ENCODE measurements around the gene SCCPDH.
"Not testable (repeated sequence)": the region's sequence is repeated elsewhere in the genome, so short reads cannot be mapped to it uniquely, and the experiment has no call there.

Gene SCCPDH

GRCh38 chr1:246726255-246726679, 2.1 kb downstream of the SCCPDH start:
- TF ChIP-seq CTCF (IDR thresholded peaks at IDR 0.05; ENCODE audit: low read depth, low read length, missing control alignments), result no peak
- no peak for DNase-seq (ENCODE audit: low read depth)
- H3K4me3 ChIP-seq (ENCODE audit: low read depth, low read length), result no peak overlapping the region

- H3K4me3 ChIP-seq (ENCODE audit: low read depth, low read length), result no peak overlapping the region
- TF ChIP-seq CTCF (IDR thresholded peaks at IDR 0.05; ENCODE audit: low read depth, low read length, missing control alignments), result no peak
- no peak for DNase-seq (ENCODE audit: low read depth)
Observed at GRCh38 chr1:246726881-246727280, 2.7 kb downstream of the SCCPDH start.

GRCh38 chr1:246727594-246727993, 3.4 kb downstream of the SCCPDH start:
- no peak overlapping the region for H3K4me3 ChIP-seq (ENCODE audit: low read depth, low read length)
- TF ChIP-seq CTCF (IDR thresholded peaks at IDR 0.05; ENCODE audit: low read depth, low read length, missing control alignments), result no peak
- no peak for DNase-seq (ENCODE audit: low read depth)

- H3K4me3 ChIP-seq (ENCODE audit: low read depth, low read length), result no peak overlapping the region
- no peak for TF ChIP-seq CTCF (IDR thresholded peaks at IDR 0.05; ENCODE audit: low read depth, low read length, missing control alignments)
- no peak for DNase-seq (ENCODE audit: low read depth)
Observed at GRCh38 chr1:246728311-246728710, 4.1 kb downstream of the SCCPDH start.

GRCh38 chr1:246729040-246729439, 4.8 kb downstream of the SCCPDH start:
- DNase-seq (ENCODE audit: low read depth), result not testable (repeated sequence)

GRCh38 chr1:246730839-246731238, 6.6 kb downstream of the SCCPDH start:
- DNase-seq (ENCODE audit: low read depth), result no peak
- no peak overlapping the region for H3K4me3 ChIP-seq (ENCODE audit: low read depth, low read length)
- TF ChIP-seq CTCF (IDR thresholded peaks at IDR 0.05; ENCODE audit: low read depth, low read length, missing control alignments), result no peak

More at GRCh38 chr1:246729040-246729439, 4.8 kb downstream of the SCCPDH start:
- not testable (repeated sequence) for H3K4me3 ChIP-seq (ENCODE audit: low read depth, low read length)

- not testable (repeated sequence) for DNase-seq (ENCODE audit: low read depth)
Observed at GRCh38 chr1:246731873-246732272, 7.7 kb downstream of the SCCPDH start.

GRCh38 chr1:246733704-246734103, 9.5 kb downstream of the SCCPDH start:
- DNase-seq (ENCODE audit: low read depth), result no peak
- H3K4me3 ChIP-seq (ENCODE audit: low read depth, low read length), result no peak overlapping the region
- no peak for TF ChIP-seq CTCF (IDR thresholded peaks at IDR 0.05; ENCODE audit: low read depth, low read length, missing control alignments)

More at GRCh38 chr1:246731873-246732272, 7.7 kb downstream of the SCCPDH start:
- H3K4me3 ChIP-seq (ENCODE audit: low read depth, low read length), result not testable (repeated sequence)

Data from GM12864 (cell line).